Activated CD8-positive, alpha-beta memory T cell treated with anti-CD3 and anti-CD28 coated beads, Interleukin-2, amount 50 U/mL, for 4 hours (primary cell): ENCODE data around the gene CHD5.

ENCODE experiments used
- DNase-seq: peaks from one replicate; pipeline ENCODE4 v3.0.0-alpha.2; 2020

CHD5 gene

DNA sequence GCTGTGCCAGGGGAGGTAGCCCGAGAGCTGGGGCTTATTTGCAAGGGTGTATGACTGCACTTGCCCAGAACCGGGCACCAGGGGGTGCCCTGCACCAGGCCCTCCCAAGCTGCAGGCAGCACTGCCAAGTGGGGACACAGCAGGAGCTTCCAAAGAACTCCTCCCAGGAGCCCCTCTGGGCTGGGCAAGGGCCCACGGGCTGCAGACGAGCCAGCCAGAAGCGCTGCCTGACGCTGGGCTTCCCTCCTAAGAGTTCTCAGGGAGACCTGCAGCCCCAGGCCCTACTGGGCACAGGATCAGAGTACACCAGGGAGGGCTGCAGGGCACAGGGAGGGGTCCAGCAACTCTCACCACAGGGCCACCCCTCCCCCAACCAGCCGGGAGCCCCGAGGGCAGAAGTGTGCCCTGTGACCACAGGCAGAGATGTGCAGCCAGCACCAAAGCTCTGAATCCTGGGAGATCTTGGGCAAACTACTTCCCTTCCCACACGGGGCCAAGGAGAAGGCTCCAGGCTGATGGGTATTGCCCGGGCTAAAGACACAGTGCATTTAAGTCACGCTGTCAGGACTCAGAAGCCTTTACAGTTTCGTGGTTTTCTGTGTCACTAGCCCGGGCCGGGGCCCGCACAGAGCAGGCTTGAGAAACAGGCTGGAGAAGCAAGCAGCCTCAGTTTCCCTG is 71.0 kb downstream of the CHD5 start:
- no peak for DNase-seq

DNA sequence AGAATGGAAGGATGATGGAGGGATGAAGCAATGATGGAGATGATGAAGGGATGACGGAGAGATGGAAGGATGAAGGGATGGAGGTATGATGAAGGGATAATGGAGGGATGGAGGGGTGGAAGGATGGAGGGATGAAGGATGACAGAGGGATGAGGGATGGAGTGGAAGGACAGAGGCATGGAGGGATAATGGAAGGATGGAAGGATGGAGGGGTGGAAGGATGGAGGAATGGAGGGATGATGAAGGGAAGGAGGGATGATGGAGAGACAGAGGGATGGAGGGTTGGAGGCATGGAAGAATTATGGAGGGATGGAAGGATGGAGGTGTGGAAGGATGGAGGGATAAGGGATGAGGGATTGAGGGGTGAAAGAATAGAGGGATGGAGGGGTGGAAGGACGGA is 71.6 kb downstream of the CHD5 start:
- DNase-seq = no peak

DNA sequence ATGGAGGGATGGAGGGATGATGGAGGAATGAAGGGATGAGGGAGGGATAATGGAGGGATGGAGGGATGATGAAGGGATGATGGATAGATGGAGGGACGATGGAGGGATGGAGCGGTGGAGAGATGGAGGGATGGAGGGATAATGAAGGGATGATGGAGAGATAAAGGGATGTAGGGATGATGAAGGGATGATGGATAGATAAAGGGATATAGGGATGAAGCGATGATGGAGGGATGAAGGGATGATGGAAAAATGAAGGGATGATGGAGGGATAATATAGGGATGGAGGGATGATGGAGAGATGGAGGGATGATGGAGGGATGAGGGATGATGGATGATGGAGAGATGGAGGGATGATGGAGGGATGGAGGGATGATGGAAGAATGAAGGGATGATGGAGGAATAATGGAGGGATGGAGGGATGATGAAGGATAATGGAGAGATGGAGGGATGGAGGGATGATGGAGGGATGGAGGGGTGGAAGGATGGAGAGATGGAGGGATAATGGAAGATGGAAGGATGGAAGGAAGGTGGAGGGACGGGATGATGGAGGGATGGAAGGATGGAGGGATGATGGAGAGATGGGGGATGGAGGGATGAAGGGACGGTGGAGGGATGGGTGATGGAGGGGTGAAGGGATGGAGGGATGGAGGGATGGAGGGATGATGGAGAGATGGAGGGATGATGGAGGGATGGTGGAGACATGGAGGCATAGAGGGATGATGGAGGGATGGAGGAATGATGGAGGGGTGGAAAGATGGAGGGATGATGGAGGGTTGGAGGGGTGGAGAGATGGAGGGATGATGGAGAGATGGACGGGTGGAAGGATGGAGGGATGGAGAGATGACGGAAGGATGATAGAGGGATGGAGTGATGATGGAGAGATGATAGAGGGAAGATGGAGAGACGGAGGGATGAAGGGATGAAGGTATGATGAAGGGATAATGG is 72.4 kb downstream of the CHD5 start:
- no peak for DNase-seq

DNA sequence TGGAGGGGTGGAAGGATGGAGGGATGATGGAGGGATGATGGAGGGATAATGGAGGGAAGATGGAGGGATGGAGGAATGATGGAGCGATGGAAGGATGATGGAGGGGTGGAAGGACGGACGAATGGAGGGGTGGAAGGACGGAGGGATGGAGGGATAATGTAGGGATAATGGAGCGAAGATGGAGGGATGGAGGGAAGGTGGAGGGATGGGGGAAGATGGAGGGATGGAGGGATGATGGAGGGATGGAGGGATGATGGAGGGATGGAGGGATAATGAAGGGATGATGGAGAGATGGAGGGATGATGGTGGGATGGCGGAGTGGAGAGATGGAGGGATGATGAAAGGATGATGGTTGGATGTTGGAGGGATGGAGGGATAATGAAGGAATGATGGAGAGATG is 73.1 kb downstream of the CHD5 start:
- DNase-seq = no peak

DNA sequence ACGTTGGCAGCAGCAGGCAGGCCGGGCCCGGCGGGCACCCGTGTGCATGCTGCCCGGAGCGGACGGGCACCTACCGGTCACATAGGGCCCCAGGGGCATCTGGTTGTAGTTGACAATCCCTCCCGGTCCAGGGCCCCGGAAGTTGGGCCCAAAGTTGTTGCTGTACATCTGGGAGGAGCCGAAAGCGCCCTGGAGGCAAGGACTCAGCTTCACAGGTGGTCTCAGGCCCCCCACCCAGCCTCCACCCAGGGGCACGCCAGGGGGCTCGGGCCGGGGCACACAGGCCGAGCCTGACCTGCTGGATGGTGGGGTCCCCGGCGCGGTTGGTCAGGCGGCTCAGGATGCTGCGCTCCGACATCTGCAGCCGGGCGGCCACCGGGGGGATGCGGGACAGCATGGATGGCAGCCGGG is 73.8 kb downstream of the CHD5 start:
- DNase-seq = no peak

DNA sequence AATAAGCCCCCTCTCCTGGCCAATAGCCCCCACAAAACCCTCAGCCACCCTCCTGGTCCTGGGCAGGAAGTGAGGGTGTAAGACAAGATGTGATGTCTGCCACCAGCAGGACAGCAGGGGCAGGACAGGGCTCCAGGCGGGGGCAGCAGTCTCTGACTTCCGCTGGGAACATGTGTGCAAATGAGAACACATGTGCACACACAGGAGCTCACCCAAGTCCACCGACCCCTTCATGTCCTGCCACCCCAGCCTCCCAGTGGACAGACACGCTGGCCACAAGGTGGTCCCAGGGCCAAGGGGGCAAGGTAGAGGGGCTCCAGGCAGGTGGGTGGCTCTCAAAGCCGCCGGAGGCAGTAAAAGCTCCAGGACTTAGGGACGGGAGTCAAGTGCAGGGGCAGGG is 74.4 kb downstream of the CHD5 start:
- no peak for DNase-seq

DNA sequence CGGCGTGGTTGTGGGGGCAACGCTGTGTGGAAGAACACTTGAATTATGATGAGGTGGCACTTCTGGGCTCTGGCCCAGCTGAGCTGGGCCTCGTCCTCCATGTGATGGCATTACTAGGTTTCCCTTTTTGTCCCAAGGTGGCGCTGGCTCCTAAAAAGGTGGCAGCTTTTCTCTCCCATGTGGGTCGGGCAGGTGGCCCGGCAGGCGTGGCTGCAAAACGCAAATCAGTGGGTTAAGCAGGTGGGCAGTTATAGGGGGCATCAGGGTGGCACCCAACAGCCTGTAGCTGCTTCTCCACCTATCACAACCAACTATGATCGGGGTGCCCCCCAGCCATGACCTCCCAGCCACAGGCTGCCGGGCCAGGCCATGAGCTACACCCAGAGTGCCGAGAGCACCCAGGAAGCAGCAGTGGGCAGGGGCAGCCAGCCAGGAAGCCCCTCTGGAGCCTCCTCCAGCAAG is 74.9 kb downstream of the CHD5 start:
- no peak for DNase-seq

DNA sequence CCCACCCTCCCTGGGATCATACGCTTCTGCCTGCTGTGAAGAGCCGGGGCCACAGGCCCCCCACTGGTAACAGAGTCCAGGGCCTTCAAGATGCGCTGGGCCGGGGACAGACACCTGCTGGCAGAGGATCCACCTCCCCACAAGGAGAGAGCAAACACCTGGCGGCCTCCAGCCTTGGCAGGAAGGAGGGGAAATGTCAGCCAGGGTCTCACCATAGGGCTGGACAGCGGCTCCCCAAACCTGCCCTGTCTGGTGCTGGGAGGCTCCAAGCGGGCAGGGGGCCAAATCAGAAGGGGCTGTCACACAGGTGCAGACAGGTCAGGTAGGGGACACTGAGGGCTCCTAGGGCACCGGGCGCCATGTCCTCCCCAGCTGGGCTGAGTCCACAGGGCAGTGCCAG is 75.5 kb downstream of the CHD5 start:
- DNase-seq = no peak

DNA sequence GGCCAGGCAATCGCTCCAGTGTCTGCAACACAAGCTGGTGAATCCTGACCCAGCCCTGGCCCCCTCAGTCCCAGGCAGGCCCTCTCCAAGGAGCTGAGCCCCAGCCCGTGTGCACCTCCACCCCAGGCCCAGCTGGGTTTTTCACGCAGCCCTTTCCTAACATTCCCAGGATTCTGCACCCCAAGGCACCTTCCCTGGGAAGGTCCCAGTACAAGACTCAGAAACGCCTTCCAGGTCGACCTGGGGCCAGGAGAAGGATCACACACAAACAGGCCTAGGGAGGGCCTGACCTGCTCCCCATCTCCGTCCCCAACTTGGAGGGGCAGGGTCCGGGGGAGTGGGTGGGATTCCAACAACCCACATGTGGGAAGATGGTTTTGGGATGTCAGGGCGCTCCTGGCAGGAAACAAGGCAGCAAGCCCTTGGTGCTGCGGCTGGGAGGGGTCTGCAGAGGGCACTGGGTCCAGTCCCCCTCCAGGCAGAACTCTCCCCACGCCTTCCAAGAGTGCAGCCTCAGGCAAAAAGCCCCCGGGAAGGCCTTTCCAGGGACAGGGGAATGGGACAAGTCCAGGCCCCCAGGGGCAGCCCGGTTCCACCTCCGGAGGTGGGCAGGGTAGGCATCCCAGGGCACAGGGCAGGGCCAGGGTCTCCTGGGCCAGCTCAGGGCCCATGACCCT is 76.1 kb downstream of the CHD5 start:
- no peak for DNase-seq

DNA sequence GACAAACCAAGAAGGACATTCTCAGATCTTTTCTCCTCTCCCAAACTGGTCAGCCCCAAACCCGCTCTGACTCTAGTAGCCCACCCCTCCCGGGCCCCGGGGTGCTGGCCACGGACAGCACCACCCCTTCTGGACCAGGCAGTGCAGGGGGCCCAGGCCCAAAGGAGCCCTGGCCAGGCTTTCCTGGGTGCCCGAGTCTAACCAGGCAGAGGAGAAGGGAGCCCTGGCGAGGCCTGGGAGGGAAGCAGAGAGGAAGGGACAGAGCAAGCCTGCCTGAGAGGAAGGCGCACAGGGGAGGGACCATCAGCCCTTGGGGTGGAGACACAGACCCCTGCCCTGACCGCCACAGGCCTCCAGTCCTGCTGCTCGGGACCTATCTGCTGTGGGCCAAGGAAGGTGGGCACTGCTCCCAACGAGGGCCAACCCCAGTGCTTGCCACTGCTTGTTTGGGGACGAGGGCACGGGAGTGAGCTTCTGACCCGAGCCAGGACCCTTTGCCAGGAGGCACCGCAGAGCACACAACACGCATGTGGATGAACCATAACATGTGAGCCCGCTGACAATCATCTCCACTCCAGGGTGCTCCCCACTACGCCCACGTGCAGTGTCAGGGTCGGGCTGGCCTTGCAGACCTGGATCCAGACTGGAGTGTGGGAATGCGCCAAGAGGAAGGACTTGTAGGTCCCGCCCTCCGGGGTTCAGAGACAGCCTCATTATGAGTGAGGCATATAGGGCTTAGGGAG is 76.8 kb downstream of the CHD5 start:
- DNase-seq = no peak

DNA sequence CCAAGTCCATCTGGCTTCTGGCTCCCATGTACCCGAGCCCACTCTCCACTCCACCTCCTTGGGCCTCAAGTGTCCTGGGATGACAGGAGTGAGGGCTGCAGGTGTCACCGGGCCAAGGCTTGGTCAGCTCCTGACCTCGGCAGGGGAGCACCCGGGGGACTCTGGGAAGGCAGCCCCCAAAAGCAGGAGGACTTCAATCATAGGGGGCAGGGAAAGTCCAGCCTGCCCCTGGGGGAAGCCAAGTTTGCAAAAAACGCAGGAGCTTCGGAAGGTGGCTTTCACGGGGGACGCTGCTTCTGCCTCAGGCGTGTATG is 77.6 kb downstream of the CHD5 start:
- no peak for DNase-seq

DNA sequence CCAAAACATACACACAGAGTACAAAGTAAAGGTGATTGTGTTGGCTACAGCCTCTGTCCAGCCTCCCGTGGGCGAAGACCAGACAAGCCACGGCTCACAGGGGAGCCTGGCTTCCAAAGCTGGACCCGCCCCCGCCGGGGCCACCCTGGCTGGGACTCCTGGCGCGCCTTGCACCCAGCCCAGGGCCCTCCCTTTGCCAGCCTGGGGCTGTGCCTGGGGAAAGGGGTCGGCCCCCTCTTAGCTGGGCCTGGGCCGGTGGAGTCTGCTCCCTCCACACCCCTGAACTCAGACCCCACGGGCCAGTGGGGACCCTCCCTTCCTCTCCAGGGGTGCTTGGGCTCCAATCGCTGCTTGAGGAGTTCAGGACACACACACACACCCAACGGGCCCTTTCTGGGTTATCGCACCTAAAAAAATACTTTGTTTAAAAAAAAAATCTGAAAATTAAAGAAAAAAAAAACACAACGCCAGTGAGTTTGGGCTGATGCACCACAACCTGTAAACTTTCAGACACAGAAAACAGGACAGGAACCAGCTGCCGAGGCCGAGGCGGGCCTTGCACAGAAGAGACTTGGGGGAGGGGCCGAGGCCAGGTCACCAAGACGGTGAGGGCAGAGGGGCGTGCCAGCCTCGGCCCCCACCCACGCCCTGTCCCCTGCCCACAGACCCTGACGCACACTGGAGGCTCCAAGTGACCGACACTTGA is 78.1 kb downstream of the CHD5 start:
- DNase-seq = no peak

DNA sequence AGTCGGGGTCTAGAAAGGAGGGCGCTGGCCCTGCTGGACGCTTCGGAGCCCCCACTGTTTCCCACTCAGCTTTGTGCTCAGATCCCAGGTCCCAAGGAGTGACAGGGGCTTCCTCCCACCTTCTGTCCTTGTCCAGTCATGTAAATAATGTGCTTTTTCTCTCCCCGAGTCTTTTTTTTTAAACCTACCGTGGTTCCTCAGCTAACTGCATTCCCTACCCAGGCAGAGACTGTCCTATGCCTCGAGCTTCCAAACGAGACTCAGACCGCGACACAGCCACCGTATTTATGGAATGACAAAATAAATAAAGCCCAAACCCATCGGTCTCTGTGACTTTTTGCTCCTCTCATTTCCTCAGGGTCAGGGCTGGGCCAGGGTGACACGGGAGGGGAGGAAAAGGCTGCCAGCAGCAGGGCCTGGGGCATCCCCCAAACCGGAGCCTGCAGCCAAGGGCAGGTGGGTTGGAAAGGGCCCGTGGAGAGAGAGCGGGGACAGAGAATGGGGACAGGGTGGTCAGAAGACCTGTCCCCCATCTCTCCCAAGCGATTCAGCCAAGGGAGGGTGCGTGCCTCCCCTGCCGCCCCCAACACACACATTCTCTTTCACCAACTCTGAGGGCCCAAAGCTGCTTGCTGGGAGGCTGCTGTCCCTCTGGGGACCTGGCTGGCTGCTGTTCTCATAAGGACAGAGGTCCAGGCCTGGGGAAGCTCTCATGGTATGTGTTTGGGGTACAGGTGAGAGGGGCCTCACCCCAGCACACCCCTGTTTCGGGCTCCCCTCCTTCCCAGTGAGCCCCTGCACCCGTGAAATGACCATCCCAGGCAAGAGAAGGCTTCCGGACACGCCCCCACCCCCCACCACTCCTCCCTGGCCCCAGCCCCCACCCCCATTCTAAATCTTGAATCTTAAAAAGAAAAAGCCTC is 79.0 kb downstream of the CHD5 start:
- DNase-seq = no peak

DNA sequence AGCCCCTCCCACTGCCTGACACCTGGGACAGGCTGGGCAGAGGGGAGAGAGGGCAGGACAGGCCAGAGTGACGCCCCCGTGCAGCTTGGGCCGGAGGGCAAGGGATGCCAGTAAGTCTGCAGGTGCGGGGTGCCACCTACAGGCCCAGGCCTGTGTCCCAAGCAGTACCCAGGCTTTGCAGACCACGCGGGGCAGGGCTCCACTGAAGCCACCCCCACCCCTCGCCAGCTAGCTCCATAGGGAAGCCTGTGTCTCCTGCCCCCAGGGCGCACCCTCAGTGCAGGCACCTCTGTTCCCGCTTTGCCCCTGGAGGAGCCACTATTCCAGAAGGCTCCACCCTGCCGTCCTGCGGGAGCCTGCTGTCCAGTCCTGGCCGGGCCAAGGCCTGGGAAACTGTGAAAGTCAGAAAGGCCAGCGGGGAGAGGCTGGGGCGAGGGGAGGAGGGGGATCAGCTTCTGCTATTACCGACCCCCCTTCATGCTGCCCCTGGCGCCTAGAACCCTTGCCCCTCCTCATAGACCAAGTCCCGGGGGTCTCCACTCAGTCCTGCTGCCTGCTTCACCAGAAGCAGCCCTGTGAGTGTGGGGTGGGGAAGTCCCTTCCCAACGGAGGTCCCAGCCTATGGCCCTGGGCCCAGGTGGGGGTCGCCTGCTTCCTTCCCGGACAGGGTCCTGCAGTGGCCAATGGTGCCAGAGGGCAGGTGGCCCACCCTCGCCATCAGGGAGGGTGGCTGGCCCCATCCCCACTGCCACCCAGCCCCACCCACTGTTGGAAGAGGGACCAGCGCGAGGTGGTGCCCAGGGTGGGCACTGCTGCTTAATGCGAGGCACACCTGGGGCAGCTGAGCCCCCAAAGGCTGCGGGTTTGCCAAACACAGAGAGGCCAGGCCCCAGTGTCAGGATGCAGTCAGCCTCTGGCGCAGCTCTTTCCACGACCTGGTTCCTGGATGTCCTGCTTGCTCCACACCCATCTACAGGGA is 80.0 kb downstream of the CHD5 start:
- no peak for DNase-seq

DNA sequence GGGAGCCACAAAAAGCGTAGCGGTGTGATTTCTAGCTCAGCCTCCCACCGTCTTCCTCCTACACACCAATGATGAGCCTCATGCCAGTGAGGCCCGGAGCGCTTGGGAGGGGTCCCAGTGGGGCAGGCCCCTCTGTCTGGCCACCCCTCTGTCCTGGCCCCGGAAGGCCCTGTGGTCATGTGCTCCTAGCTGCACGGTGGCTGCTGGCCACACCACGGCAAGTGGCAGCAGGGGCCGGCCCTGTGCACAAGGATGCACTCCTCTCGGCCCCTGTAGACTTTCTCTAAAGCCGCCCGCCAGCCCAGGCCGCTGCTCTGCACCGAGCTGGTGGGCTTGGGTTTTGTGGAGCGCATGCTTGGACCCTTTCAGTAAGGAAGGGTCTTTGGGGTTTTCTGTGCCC is 80.8 kb downstream of the CHD5 start:
- DNase-seq = no peak

DNA sequence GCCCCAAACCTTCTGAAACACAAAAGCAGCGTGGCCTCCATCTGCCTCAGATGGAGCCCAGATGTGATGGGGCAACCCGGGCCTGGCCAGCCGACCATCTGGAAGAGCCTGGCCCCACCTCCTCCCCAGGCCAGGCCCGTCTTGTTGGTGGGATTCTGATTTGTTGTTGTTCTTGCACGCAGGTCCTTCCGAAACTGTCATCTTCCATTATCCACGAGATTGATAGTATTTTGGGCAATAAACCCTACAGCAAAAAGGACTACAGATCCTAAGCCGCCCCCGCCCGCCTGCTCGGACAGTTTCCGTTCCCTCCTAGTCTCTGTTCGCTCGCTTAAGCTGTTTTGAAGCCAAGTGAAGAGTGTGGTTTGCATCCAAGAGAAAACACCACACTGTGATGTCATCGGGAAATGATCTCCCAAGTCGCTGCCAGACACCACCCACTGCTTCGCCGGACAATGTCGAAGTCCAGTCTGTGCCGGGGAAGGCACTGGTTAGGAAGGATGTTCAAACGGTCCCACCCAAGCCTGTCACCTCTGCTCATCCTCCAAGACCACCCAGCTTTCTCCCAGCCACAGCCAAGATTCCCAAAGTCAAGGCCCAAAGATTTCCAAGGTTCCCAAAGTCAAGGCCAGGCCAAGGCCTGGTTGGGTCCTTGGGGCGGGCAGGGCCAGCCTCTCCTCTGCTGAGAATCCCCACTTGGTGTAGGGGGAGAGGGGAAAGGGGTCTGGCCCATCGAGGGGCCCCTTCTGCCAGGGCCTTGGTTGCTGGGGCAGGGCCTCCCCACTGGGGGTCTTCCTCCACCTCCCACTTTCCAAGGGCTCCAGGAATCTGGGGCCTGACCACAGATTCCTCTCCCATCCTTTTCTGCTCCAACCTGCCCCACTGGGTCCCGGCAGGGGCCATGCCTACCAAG is 81.6 kb downstream of the CHD5 start:
- DNase-seq = no peak

DNA sequence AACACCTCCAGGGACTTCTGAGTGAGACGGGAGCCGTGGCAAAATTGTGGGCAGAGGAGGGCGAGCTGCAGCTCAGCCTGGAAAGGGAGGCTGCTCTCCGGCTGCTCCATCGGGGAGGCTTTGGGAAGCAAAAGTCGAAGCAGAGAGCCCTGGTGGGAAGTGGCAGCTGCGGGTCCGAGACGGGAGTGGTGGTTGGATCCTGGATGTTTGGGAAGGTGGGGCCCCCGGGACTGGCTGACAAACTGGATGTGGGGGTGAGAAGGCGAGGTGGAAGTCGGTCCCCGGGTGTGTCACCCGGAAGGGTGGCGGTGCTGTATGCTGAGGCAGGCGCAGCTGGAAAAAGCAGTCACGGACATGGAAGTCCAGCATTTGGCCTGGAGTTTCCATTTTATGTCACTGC is 82.3 kb downstream of the CHD5 start:
- no peak for DNase-seq

DNA sequence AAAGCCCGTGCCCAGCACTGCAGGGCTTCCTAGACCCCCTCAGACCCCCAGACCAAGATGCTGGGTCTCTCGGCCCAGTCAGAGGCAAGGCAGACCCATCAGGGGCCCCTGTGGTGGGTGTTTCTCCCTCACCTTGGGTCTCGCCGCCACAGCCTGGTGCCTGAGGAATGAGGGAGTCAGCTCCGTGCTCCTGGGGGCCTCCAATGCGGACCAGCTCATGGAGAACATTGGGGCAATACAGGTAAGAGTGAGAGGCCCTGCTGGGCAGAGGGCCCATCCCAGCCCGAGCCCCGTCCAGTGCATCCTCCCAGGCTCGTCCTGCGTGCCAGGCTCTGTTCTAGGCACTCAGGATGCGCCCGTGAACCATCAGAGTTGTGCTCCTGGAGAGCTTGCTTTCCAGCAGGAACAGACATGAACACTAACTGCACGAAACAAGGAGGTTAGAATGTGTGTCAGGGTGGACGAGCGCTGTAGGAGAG is 83.0 kb downstream of the CHD5 start:
- no peak for DNase-seq
